DND-41 (cell line): Measurements from ENCODE around the gene CCDC159.
A peak's percentile ranks its signal among the peaks of the same experiment; 100 is the strongest.
"Not testable (repeated sequence)": the region's sequence is repeated elsewhere in the genome, so short reads cannot be mapped to it uniquely, and the experiment has no call there.

ENCODE experiments used
- ATAC-seq: fragments of 200-7000 bp; cut with Tn5 transposase; 3 replicates; pipeline ENCODE4 v1.9.1; 2021; ENCODE audit warnings: low read depth; ENCODE audit not compliant: insufficient read depth
- DNase-seq: peaks from one replicate; pipeline ENCODE4 v3.0.0-alpha.2; 2020
- H2AFZ ChIP-seq: 2 replicates; pipeline ENCODE4 v1.6.0; 2012; ENCODE audit warnings: low read depth, low read length
- H3K27ac ChIP-seq: 2 replicates; pipeline ENCODE4 v1.5.1; 2012; ENCODE audit warnings: low read length, inconsistent platforms
- H3K27me3 ChIP-seq: fragments of 200-600 bp; sonication (generic); 2 replicates; pipeline ENCODE4 v1.6.0; 2012; ENCODE audit warnings: low read length, mild to moderate bottlenecking, inconsistent platforms; ENCODE audit not compliant: insufficient read depth, poor library complexity
- H3K36me3 ChIP-seq: 2 replicates; pipeline ENCODE4 v1.5.1; 2012; ENCODE audit warnings: low read length, inconsistent platforms; ENCODE audit not compliant: insufficient read depth
- H3K4me1 ChIP-seq: 2 replicates; pipeline ENCODE4 v1.5.1; 2012; ENCODE audit warnings: mild to moderate bottlenecking, low read length; ENCODE audit not compliant: insufficient read depth
- H3K4me2 ChIP-seq: 2 replicates; pipeline ENCODE4 v1.6.0; 2012; ENCODE audit warnings: mild to moderate bottlenecking, moderate library complexity, low read length, inconsistent platforms; ENCODE audit not compliant: insufficient read depth
- H3K4me3 ChIP-seq, 2 experiments: fragments of 200-600 bp in 1 of 2; shearing (Covaris generic) in 1 of 2; 2 replicates each; pipeline ENCODE4 v1.5.1; 2012 to 2016; ENCODE audit warnings: inconsistent platforms in 2 of 2, low read length in 2 of 2, mild to moderate bottlenecking in 2 of 2, low read depth in 1 of 2, moderate library complexity in 1 of 2
- H3K79me2 ChIP-seq: 2 replicates; pipeline ENCODE4 v1.6.0; 2012; ENCODE audit warnings: low read length, inconsistent platforms; ENCODE audit not compliant: insufficient read depth
- H3K9ac ChIP-seq: 2 replicates; pipeline ENCODE4 v1.6.0; 2012; ENCODE audit warnings: low read depth, mild to moderate bottlenecking, inconsistent platforms, low read length, moderate library complexity
- H3K9me3 ChIP-seq: 2 replicates; pipeline ENCODE4 v1.5.1; 2012; ENCODE audit warnings: low read length, moderate library complexity, mild to moderate bottlenecking, inconsistent platforms; ENCODE audit not compliant: insufficient read depth, severe bottlenecking
- H4K20me1 ChIP-seq: 2 replicates; pipeline ENCODE4 v1.6.0; 2012; ENCODE audit warnings: low read length; ENCODE audit not compliant: insufficient read depth
- CTCF ChIP-seq: IDR thresholded peaks from 2 replicates; pipeline ENCODE4 v1.5.1; 2012; ENCODE audit warnings: borderline replicate concordance, low read length, moderate library complexity, mild to moderate bottlenecking; ENCODE audit not compliant: poor library complexity, severe bottlenecking; ENCODE audit errors: extremely low read depth
- EZH2 ChIP-seq: IDR thresholded peaks from 3 replicates; pipeline ENCODE4 v1.6.1; 2012; ENCODE audit warnings: borderline replicate concordance, low read depth, mild to moderate bottlenecking, moderate library complexity, low read length, inconsistent platforms; ENCODE audit not compliant: severe bottlenecking

Gene CCDC159

GRCh38 chr19:11377237-11377636 is 30.9 kb downstream of the CCDC159 start:
- H3K4me2 ChIP-seq, result peak overlapping the region; percentile 97
- ATAC-seq, result no peak
- H3K9ac ChIP-seq, result 0 out of 2 replicates have a peak overlapping the region, but pooled peaks have one; percentile 18
- peak overlapping the region; percentile 65 for H3K27ac ChIP-seq
- TF ChIP-seq EZH2 (no peak), CTCF (no peak)
- H3K36me3 ChIP-seq, result peaks cover 19% of the 10 kb centered on the region
- no peak overlapping the region for H3K4me3 ChIP-seq
- peaks cover 30% of the 10 kb centered on the region for H3K79me2 ChIP-seq
- DNase-seq, result peak; percentile 39
- no peaks in the 10 kb centered on the region for H3K9me3 ChIP-seq
- no peaks in the 10 kb centered on the region for H3K27me3 ChIP-seq
- H3K4me1 ChIP-seq, result peaks cover 68% of the 10 kb centered on the region
- peak overlapping the region; percentile 36 for H2AFZ ChIP-seq
- no peaks in the 10 kb centered on the region for H4K20me1 ChIP-seq

- H3K36me3 ChIP-seq, result peaks cover 19% of the 10 kb centered on the region
- no peaks in the 10 kb centered on the region for H4K20me1 ChIP-seq
- peak overlapping the region; percentile 97; the same call in 1 of the 2 replicates for H3K4me2 ChIP-seq
- ATAC-seq (no peak), DNase-seq (no peak)
- no peaks in the 10 kb centered on the region for H3K27me3 ChIP-seq
- H3K4me1 ChIP-seq, result peaks cover 68% of the 10 kb centered on the region
- H3K27ac ChIP-seq, result no peak overlapping the region
- no peak overlapping the region for H2AFZ ChIP-seq
- peaks cover 30% of the 10 kb centered on the region for H3K79me2 ChIP-seq
- TF ChIP-seq EZH2 (no peak), CTCF (no peak)
- no peak overlapping the region for H3K4me3 ChIP-seq
- no peak overlapping the region for H3K9ac ChIP-seq
- H3K9me3 ChIP-seq, result no peaks in the 10 kb centered on the region
These were observed 31.4 kb downstream of the CCDC159 start for GRCh38 chr19:11377756-11378155.

- DNase-seq, result peak; percentile 38
- H3K9ac ChIP-seq, result no peak overlapping the region
These were observed 32.2 kb downstream of the CCDC159 start for GRCh38 chr19:11378319-11379189.

GRCh38 chr19:11379269-11379845 is 33.0 kb downstream of the CCDC159 start:
- H4K20me1 ChIP-seq, H3K27ac ChIP-seq, H2AFZ ChIP-seq, H3K9ac ChIP-seq, H3K9me3 ChIP-seq, DNase-seq, H3K27me3 ChIP-seq, H3K4me3 ChIP-seq, ATAC-seq: not testable (repeated sequence)
- Histone ChIP-seq H3K4me1 (peaks cover 55% of the 10 kb centered on the region), H3K36me3 (peaks cover 19% of the 10 kb centered on the region), H3K4me2 (peak overlapping the region; percentile 78), H3K79me2 (peaks cover 26% of the 10 kb centered on the region)

More at GRCh38 chr19:11378319-11379189, 32.2 kb downstream of the CCDC159 start:
- Histone ChIP-seq H3K79me2 (peaks cover 30% of the 10 kb centered on the region), H3K27me3 (no peaks in the 10 kb centered on the region), H2AFZ (no peak overlapping the region), H3K36me3 (peaks cover 19% of the 10 kb centered on the region), H3K4me2 (no peak overlapping the region), H3K4me3 (no peak overlapping the region), H3K9me3 (no peaks in the 10 kb centered on the region), H4K20me1 (no peaks in the 10 kb centered on the region), H3K27ac (no peak overlapping the region), H3K4me1 (peaks cover 63% of the 10 kb centered on the region)
- TF ChIP-seq CTCF (peak; percentile 59), EZH2 (no peak)
- no peak for ATAC-seq
